ENCODE measurements around the gene KCNJ14. TPM values are rescaled to one million over a fixed set of nuclear protein-coding genes. Genes with fewer than 3 reads are reported as not detected.

Gene KCNJ14
- total and polyA plus RNA-seq, 4 experiments from 2014 or later: 0.18 to 3.6 (median 1.3) TPM

DNA sequence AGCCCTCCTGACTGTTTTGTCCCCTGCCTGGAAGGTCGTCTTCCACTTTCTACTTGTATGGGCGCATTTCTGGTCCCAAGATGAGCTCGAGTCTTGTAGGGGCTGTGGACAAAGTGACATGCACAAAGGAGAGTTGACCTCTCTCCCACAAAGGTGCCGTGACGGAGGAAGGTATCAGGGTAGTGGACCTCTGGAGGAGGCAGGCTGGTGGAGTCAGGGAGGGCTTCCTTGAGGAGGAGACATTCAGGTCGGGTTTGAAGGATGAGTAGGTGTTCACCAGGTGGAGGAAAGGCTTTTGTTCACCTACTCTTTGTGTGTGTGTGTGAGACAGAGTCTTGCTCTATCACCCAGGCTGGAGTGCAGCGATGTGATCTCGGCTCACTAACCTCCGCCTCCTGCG, 15.5 kb downstream of the KCNJ14 start:
- intact Hi-C loops (cut with micrococcal nuclease): no loop called here
- H3K4me1 Mint-ChIP-seq: peaks cover 9 to 24% (median 13%) of the 10 kb centered on the region in 4 donors
- H3K27me3 Mint-ChIP-seq: no peaks in the 10 kb centered on the region
- Histone ChIP-seq H3K36me3 (ENCODE audit: insufficient read depth, low read length) (peaks cover 43% of the 10 kb centered on the region), H3K4me1 (ENCODE audit: insufficient read depth, low read length) (peaks cover 18% of the 10 kb centered on the region), H3K27ac (ENCODE audit: low read depth, low read length) (no peak overlapping the region), H3K9me3 (ENCODE audit: control insufficient read depth in 1 of 2, low read length in 2 of 2) (no peaks in the 10 kb centered on the region), H3K27me3 (ENCODE audit: insufficient read depth, low read length) (no peaks in the 10 kb centered on the region), H3K4me3 (ENCODE audit: low read length in 2 of 2) (no peak overlapping the region)
- H3K9me3 Mint-ChIP-seq: no peaks in the 10 kb centered on the region
- ChIA-PET POLR2A (ENCODE audit: partially characterized antibody) (interaction anchor here (0.7 to 2.6 kb wide), 2 partner anchors 10 to 25 kb away, joined by 3 to 20 read pairs; no protein-coding TSS in a partner anchor), CTCF (ENCODE audit: partially characterized antibody) (interaction anchor here (1.5 kb wide), 2 partner anchors 17 to 35 kb away, joined by 4 read pairs; no protein-coding TSS in a partner anchor)
- peak overlapping the region; percentile 52 to 96 (median 78) for H3K4me3 Mint-ChIP-seq
- H3K27ac Mint-ChIP-seq: peak overlapping the region in 5 of 7 donors; percentile 25 to 59 (median 44)
- DNase-seq: no peak
- H3K36me3 Mint-ChIP-seq: peaks cover 22 to 48% of the 10 kb centered on the region in 2 donors

DNA sequence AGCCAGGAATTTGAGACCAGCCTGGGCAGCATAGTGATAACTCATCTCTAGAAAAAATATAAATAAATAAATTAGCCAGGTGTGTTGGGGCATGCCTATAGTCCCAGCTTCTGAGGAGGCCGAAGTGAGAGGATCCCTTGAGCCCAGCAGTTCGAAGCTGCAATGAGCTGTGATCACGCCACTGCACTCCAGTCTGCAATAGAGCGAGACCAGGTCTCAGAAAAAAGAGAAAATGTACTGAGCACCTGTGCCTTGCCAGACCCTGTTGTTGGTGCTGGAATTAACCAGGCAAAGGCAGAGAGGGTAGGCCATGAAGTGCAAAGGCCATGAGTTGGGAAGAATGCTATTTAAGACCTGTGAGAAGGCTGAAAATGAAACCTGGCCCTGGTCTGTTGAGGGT, 16.5 kb downstream of the KCNJ14 start:
- Histone ChIP-seq H3K4me3 (ENCODE audit: low read length in 2 of 2) (no peak overlapping the region), H3K4me1 (ENCODE audit: insufficient read depth, low read length) (peaks cover 18% of the 10 kb centered on the region), H3K36me3 (ENCODE audit: insufficient read depth, low read length) (peaks cover 43% of the 10 kb centered on the region), H3K9me3 (ENCODE audit: control insufficient read depth in 1 of 2, low read length in 2 of 2) (no peaks in the 10 kb centered on the region), H3K27ac (ENCODE audit: low read depth, low read length) (no peak overlapping the region), H3K27me3 (ENCODE audit: insufficient read depth, low read length) (no peaks in the 10 kb centered on the region)
- peaks cover 9 to 24% (median 13%) of the 10 kb centered on the region in 4 donors for H3K4me1 Mint-ChIP-seq
- no peak for DNase-seq
- POLR2A ChIA-PET (ENCODE audit: partially characterized antibody): interaction anchor here (1.2 kb wide), 1 partner anchor 122 kb away, joined by 3 read pairs; no protein-coding TSS in a partner anchor
- peaks cover 26 to 53% of the 10 kb centered on the region in 2 donors for H3K36me3 Mint-ChIP-seq
- no peaks in the 10 kb centered on the region for H3K9me3 Mint-ChIP-seq
- CTCF ChIA-PET (ENCODE audit: partially characterized antibody): interaction anchor here (1.7 kb wide), 1 partner anchor 18 kb away, joined by 5 read pairs; no protein-coding TSS in a partner anchor
- H3K27me3 Mint-ChIP-seq: no peaks in the 10 kb centered on the region
- intact Hi-C loops (cut with micrococcal nuclease): no loop called here
- no peak overlapping the region for H3K4me3 Mint-ChIP-seq
- H3K27ac Mint-ChIP-seq: peak overlapping the region in 3 of 7 donors; percentile 8 to 41 (median 22)

DNA sequence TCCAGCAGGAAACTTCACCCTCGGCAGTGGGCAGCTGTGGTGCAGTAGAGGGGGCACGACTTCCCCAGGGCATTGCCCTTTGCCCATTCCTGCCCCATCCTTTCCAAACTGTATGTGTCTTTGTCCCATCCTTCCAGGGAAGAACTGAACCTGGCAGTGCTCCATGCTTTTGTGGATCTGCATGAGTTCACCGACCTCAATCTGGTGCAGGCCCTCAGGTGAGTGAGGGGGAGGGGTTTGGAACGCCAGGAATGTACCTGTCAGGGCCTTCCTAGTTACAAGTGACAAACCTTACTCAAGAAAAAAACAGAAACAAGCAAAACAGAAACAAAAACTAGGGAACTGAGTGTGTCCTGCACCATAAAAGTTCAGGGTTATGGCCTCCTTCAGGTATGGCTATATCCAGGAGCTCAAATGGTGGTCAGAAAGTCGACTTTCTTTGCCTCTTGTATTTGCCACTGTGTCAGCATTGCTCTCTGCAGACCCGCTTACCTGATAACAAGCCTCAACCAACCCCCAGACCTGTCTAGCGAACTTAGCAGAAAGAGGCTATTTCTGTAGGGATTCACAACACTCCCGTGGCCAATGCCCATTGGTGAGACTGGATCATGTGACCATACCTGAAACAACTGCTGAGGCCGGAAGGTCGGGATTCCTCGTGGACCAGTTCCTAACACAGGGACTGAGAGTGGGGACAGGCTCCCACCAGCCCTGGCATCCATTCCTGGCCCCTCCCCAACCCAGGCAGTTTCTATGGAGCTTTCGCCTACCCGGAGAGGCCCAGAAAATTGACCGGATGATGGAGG, 18.0 kb downstream of the KCNJ14 start:
- Histone ChIP-seq H3K4me3 (ENCODE audit: low read length in 2 of 2) (no peak overlapping the region), H3K36me3 (ENCODE audit: insufficient read depth, low read length) (peaks cover 43% of the 10 kb centered on the region), H3K4me1 (ENCODE audit: insufficient read depth, low read length) (peaks cover 13% of the 10 kb centered on the region), H3K27me3 (ENCODE audit: insufficient read depth, low read length) (no peaks in the 10 kb centered on the region), H3K9me3 (ENCODE audit: control insufficient read depth in 1 of 2, low read length in 2 of 2) (no peaks in the 10 kb centered on the region), H3K27ac (ENCODE audit: low read depth, low read length) (no peak overlapping the region)
- intact Hi-C loops (cut with micrococcal nuclease): no loop called here
- DNase-seq: no peak
- peaks cover 9 to 17% (median 13%) of the 10 kb centered on the region in 4 donors for H3K4me1 Mint-ChIP-seq
- H3K9me3 Mint-ChIP-seq: no peaks in the 10 kb centered on the region
- H3K36me3 Mint-ChIP-seq: peaks cover 26 to 53% of the 10 kb centered on the region in 2 donors
- CTCF ChIA-PET (ENCODE audit: partially characterized antibody): interaction anchor here (1.7 kb wide), 1 partner anchor 17 kb away, joined by 5 read pairs; no protein-coding TSS in a partner anchor
- peak overlapping the region in 3 of 7 donors; percentile 7 to 53 (median 25) for H3K27ac Mint-ChIP-seq
- H3K4me3 Mint-ChIP-seq: peak overlapping the region in 1 of 8 donors; percentile 17
- POLR2A ChIA-PET (ENCODE audit: partially characterized antibody): no interaction called here
- H3K27me3 Mint-ChIP-seq: no peaks in the 10 kb centered on the region

DNA sequence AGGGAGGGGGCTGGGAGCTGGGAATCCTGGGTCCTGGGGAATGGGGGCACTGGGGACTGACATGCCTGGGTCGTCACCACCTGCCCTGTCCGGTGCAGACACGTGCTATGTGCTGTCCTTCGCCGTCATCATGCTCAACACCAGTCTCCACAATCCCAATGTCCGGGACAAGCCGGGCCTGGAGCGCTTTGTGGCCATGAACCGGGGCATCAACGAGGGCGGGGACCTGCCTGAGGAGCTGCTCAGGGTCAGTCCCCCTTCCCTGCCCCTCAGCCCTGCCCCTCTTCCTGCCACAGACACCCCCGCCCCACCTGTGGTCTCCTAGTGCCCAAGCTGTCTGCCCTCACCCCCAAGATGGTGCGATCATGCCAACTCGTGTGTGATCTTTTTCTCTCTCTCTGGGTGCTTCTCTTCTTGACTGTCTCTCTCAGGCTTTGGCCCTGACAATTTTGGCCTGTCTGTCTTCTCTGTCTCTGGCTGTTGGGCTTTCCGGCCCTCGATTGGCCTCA, 18.8 kb downstream of the KCNJ14 start:
- peak overlapping the region in 3 of 7 donors; percentile 15 to 32 (median 19) for H3K27ac Mint-ChIP-seq

DNA sequence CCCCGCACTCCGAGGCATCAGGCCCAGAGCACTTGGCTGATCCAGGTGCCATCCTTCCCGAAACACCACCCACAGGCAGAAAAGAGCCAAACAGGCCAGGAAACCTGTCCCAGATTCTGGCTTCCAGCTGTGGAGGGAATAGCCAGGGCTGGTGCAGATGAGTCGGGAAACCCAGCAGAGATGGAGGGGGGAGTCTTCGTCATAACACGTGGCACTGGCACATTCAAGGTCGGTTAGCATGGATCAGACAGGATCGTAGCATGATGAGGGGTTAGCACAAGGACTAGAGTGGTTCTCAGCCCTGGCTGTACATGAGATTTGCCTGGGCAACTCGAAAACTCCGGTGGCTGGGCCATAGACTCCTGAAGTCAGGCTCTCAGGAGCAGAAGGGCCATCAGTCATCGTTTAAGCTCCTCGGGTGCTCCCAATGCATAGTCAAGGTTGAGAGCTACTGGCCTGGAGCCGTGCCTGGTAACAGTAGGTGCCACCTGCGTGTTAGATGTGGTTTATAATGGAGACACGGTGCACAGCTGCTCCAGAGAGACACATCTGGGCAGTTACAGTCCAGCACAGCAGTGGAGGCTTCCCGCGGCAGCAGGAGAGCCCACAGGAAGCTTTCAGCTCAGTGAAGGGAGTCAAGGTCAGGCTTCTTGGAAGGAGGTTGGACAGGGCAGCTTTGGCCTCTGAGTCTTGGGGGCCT, 20.1 kb downstream of the KCNJ14 start:
- Mint-ChIP-seq H3K36me3 (peaks cover 26 to 49% of the 10 kb centered on the region in 2 donors), H3K27me3 (no peaks in the 10 kb centered on the region), H3K4me3 (no peak overlapping the region), H3K4me1 (peaks cover 6 to 17% (median 14%) of the 10 kb centered on the region in 4 donors), H3K9me3 (no peaks in the 10 kb centered on the region), H3K27ac (peak overlapping the region in 4 of 7 donors; percentile 60 to 76 (median 70))
- Histone ChIP-seq H3K9me3 (ENCODE audit: control insufficient read depth in 1 of 2, low read length in 2 of 2) (no peaks in the 10 kb centered on the region), H3K27me3 (ENCODE audit: insufficient read depth, low read length) (no peaks in the 10 kb centered on the region), H3K27ac (ENCODE audit: low read depth, low read length) (no peak overlapping the region), H3K4me1 (ENCODE audit: insufficient read depth, low read length) (peaks cover 10% of the 10 kb centered on the region), H3K4me3 (ENCODE audit: low read length in 2 of 2) (no peak overlapping the region), H3K36me3 (ENCODE audit: insufficient read depth, low read length) (peaks cover 40% of the 10 kb centered on the region)
- intact Hi-C loops (cut with micrococcal nuclease): no loop called here
- CTCF ChIA-PET (ENCODE audit: partially characterized antibody): interaction anchor here (1.2 to 1.3 kb wide), 3 partner anchors 12 to 15 kb away, joined by 3 to 9 read pairs (median 6); no protein-coding TSS in a partner anchor
- POLR2A ChIA-PET (ENCODE audit: partially characterized antibody): interaction anchor here (1.2 to 1.5 kb wide), 2 partner anchors 12 to 30 kb away, joined by 3 to 4 read pairs; no protein-coding TSS in a partner anchor
- DNase-seq: no peak

More for the DNA sequence above, 18.8 kb downstream of the KCNJ14 start:
- ChIA-PET CTCF (ENCODE audit: partially characterized antibody) (no interaction called here), POLR2A (ENCODE audit: partially characterized antibody) (interaction anchor here (1.5 kb wide), 1 partner anchor 29 kb away, joined by 3 read pairs; no protein-coding TSS in a partner anchor)
- Mint-ChIP-seq H3K4me3 (no peak overlapping the region), H3K9me3 (no peaks in the 10 kb centered on the region), H3K36me3 (peaks cover 26 to 49% of the 10 kb centered on the region in 2 donors), H3K27me3 (no peaks in the 10 kb centered on the region), H3K4me1 (peaks cover 5 to 13% (median 8%) of the 10 kb centered on the region in 4 donors)
- Histone ChIP-seq H3K4me1 (ENCODE audit: insufficient read depth, low read length) (peaks cover 10% of the 10 kb centered on the region), H3K9me3 (ENCODE audit: control insufficient read depth in 1 of 2, low read length in 2 of 2) (no peaks in the 10 kb centered on the region), H3K4me3 (ENCODE audit: low read length in 2 of 2) (no peak overlapping the region), H3K27ac (ENCODE audit: low read depth, low read length) (no peak overlapping the region), H3K36me3 (ENCODE audit: insufficient read depth, low read length) (peaks cover 43% of the 10 kb centered on the region), H3K27me3 (ENCODE audit: insufficient read depth, low read length) (no peaks in the 10 kb centered on the region)
- intact Hi-C loops (cut with micrococcal nuclease): no loop called here
- no peak for DNase-seq

GRCh38 chr19:48476176-48476575, 20.8 kb downstream of the KCNJ14 start:
- intact Hi-C loops (cut with micrococcal nuclease): no loop called here
- Mint-ChIP-seq H3K4me3 (no peak overlapping the region), H3K27me3 (no peaks in the 10 kb centered on the region), H3K4me1 (peaks cover 6 to 18% (median 14%) of the 10 kb centered on the region in 4 donors), H3K27ac (peak overlapping the region in 3 of 7 donors; percentile 66 to 76 (median 73)), H3K9me3 (no peaks in the 10 kb centered on the region), H3K36me3 (peaks cover 23 to 44% of the 10 kb centered on the region in 2 donors)
- Histone ChIP-seq H3K27me3 (ENCODE audit: insufficient read depth, low read length) (no peaks in the 10 kb centered on the region), H3K4me1 (ENCODE audit: insufficient read depth, low read length) (peaks cover 10% of the 10 kb centered on the region), H3K27ac (ENCODE audit: low read depth, low read length) (no peak overlapping the region), H3K36me3 (ENCODE audit: insufficient read depth, low read length) (peaks cover 36% of the 10 kb centered on the region), H3K4me3 (ENCODE audit: low read length in 2 of 2) (no peak overlapping the region), H3K9me3 (ENCODE audit: control insufficient read depth in 1 of 2, low read length in 2 of 2) (no peaks in the 10 kb centered on the region)
- ChIA-PET CTCF (ENCODE audit: partially characterized antibody) (interaction anchor here (1.2 to 1.3 kb wide), 3 partner anchors 11 to 14 kb away, joined by 3 to 9 read pairs (median 6); no protein-coding TSS in a partner anchor), POLR2A (ENCODE audit: partially characterized antibody) (no interaction called here)
- no peak for DNase-seq
